Activated CD4-positive, alpha-beta T cell treated with anti-CD3 and anti-CD28 coated beads for 36 hours (primary cell): Measurements from ENCODE around the gene MACF1. TPM values are rescaled to one million over a fixed set of nuclear protein-coding genes. Genes with fewer than 3 reads are reported as not detected.
"Not testable (repeated sequence)": the region's sequence is repeated elsewhere in the genome, so short reads cannot be mapped to it uniquely, and the experiment has no call there.

Experiments used
- ATAC-seq: fragments of 200-7000 bp; cut with Tn5 transposase; one replicate; pipeline ENCODE4 v1.10.0; 2021; ENCODE audit warnings: mild to moderate bottlenecking, moderate library complexity
- CTCF ChIA-PET: fragments of 350-600 bp; sonication (Branson Sonifier 250); formaldehyde crosslinking; loops from one replicate; lab custom pipeline; 2021; ENCODE audit warnings: antibody characterized with exemption; lab: Charles Lee
- POLR2A ChIA-PET: fragments of 350-600 bp; sonication (Branson Sonifier 250); formaldehyde crosslinking; loops from one replicate; lab custom pipeline; 2021; ENCODE audit warnings: antibody characterized with exemption, inconsistent platforms; lab: Charles Lee
- DNase-seq: peaks from one replicate; pipeline ENCODE4 v3.0.0-alpha.2; 2020
- H3K27ac Mint-ChIP-seq: one replicate; pipeline ENCODE4 v1.8.0; 2021; ENCODE audit warnings: mixed read lengths
- H3K27me3 Mint-ChIP-seq: one replicate; pipeline ENCODE4 v1.8.0; 2021; ENCODE audit warnings: mixed read lengths
- H3K36me3 Mint-ChIP-seq: one replicate; pipeline ENCODE4 v1.8.0; 2021; ENCODE audit warnings: low read depth, mixed read lengths
- H3K4me1 Mint-ChIP-seq: one replicate; pipeline ENCODE4 v1.8.0; 2021; ENCODE audit warnings: mixed read lengths
- H3K4me3 Mint-ChIP-seq: one replicate; pipeline ENCODE4 v1.8.0; 2021; ENCODE audit warnings: mild to moderate bottlenecking, moderate library complexity, mixed read lengths
- H3K9me3 Mint-ChIP-seq: one replicate; pipeline ENCODE4 v1.8.0; 2021; ENCODE audit warnings: low read depth, mixed read lengths
- intact Hi-C, 2 experiments: fragments of 100-400 bp; cut with DNase I in 1 of 2; cut with micrococcal nuclease in 1 of 2; formaldehyde crosslinking; loops; one replicate each; pipeline versions ENCODE4 v1.14.2 to v1.15.1; 2022 to 2024; cut with DNase I, micrococcal nuclease
- total RNA-seq, 2 experiments: library from RNA; stranded (reverse); gene quantifications; one replicate each; pipeline ENCODE4 v1.2.3, GENCODE V29; 2021

MACF1 gene
- total RNA-seq, 2 experiments from 2014 or later = 192 to 195 TPM

GRCh38 chr1:39458991-39459390 is 254.5 kb downstream of the MACF1 start:
- DNase-seq (no peak), ATAC-seq (no peak)
- POLR2A ChIA-PET = no interaction called here
- Mint-ChIP-seq H3K4me1 (no peaks in the 10 kb centered on the region), H3K4me3 (no peak overlapping the region), H3K27me3 (no peaks in the 10 kb centered on the region), H3K27ac (no peak overlapping the region), H3K36me3 (peaks cover 73% of the 10 kb centered on the region), H3K9me3 (no peaks in the 10 kb centered on the region)
- intact Hi-C loops = no loop called here
- CTCF ChIA-PET = interaction anchor here (0.6 to 0.7 kb wide), 2 partner anchors 11 to 201 kb away, joined by 3 read pairs; no protein-coding TSS in a partner anchor

- intact Hi-C loops = no loop called here
- peaks cover 4% of the 10 kb centered on the region for H3K4me1 Mint-ChIP-seq
- POLR2A ChIA-PET = no interaction called here
- H3K27me3 Mint-ChIP-seq = no peaks in the 10 kb centered on the region
- ATAC-seq (no peak), DNase-seq (no peak)
- no peaks in the 10 kb centered on the region for H3K9me3 Mint-ChIP-seq
- H3K4me3 Mint-ChIP-seq = no peak overlapping the region
- CTCF ChIA-PET = no interaction called here
- no peak overlapping the region for H3K27ac Mint-ChIP-seq
- H3K36me3 Mint-ChIP-seq = peaks cover 58% of the 10 kb centered on the region
Observed at GRCh38 chr1:39462074-39462473, 257.6 kb downstream of the MACF1 start.

GRCh38 chr1:39466413-39467107 is 262.1 kb downstream of the MACF1 start:
- Mint-ChIP-seq H3K27me3 (no peaks in the 10 kb centered on the region), H3K4me1 (peaks cover 4% of the 10 kb centered on the region), H3K36me3 (peaks cover 30% of the 10 kb centered on the region), H3K9me3 (no peaks in the 10 kb centered on the region), H3K27ac (no peak overlapping the region), H3K4me3 (no peak overlapping the region)
- ATAC-seq = no peak
- ChIA-PET CTCF (no interaction called here), POLR2A (no interaction called here)
- intact Hi-C loops = no loop called here
- DNase-seq = no peak

GRCh38 chr1:39467108-39467720 is 262.7 kb downstream of the MACF1 start:
- intact Hi-C loops, H3K4me1 Mint-ChIP-seq, POLR2A ChIA-PET, H3K27ac Mint-ChIP-seq, H3K4me3 Mint-ChIP-seq, DNase-seq, H3K27me3 Mint-ChIP-seq, ATAC-seq, H3K9me3 Mint-ChIP-seq: not testable (repeated sequence)
- CTCF ChIA-PET = interaction anchor here (0.5 to 0.6 kb wide), 2 partner anchors 13 to 1743 kb away, joined by 3 read pairs; no protein-coding TSS in a partner anchor
- H3K36me3 Mint-ChIP-seq = peaks cover 24% of the 10 kb centered on the region

GRCh38 chr1:39469150-39469549 is 264.7 kb downstream of the MACF1 start:
- Mint-ChIP-seq H3K9me3 (no peaks in the 10 kb centered on the region), H3K27me3 (no peaks in the 10 kb centered on the region), H3K27ac (no peak overlapping the region), H3K4me3 (no peak overlapping the region), H3K4me1 (peaks cover 4% of the 10 kb centered on the region), H3K36me3 (peaks cover 25% of the 10 kb centered on the region)
- intact Hi-C loops = no loop called here
- DNase-seq (no peak), ATAC-seq (no peak)
- CTCF ChIA-PET = interaction anchor here (1.0 kb wide), 1 partner anchor 12 kb away, joined by 4 read pairs; no protein-coding TSS in a partner anchor
- POLR2A ChIA-PET = no interaction called here

GRCh38 chr1:39470040-39470439 is 265.5 kb downstream of the MACF1 start:
- intact Hi-C loops = loop anchor here in 1 of 2 experiments (5.0 kb wide), 1 partner anchor 67 kb away; no protein-coding TSS in a partner anchor
- ATAC-seq = no peak
- H3K4me1 Mint-ChIP-seq = peaks cover 4% of the 10 kb centered on the region
- H3K36me3 Mint-ChIP-seq = peaks cover 22% of the 10 kb centered on the region
- no peak overlapping the region for H3K27ac Mint-ChIP-seq
- H3K27me3 Mint-ChIP-seq = no peaks in the 10 kb centered on the region
- no peak overlapping the region for H3K4me3 Mint-ChIP-seq
- no peak for DNase-seq
- H3K9me3 Mint-ChIP-seq = no peaks in the 10 kb centered on the region
- POLR2A ChIA-PET = no interaction called here
- CTCF ChIA-PET = interaction anchor here (0.7 to 1.6 kb wide), 4 partner anchors 11 to 102 kb away, joined by 3 to 4 read pairs (median 4); no protein-coding TSS in a partner anchor

- no peaks in the 10 kb centered on the region for H3K9me3 Mint-ChIP-seq
- no peaks in the 10 kb centered on the region for H3K4me1 Mint-ChIP-seq
- ChIA-PET POLR2A (no interaction called here), CTCF (interaction anchor here (0.7 to 1.0 kb wide), 4 partner anchors 27 to 185 kb away, joined by 3 read pairs; no protein-coding TSS in a partner anchor)
- no peaks in the 10 kb centered on the region for H3K27me3 Mint-ChIP-seq
- DNase-seq (no peak), ATAC-seq (no peak)
- H3K4me3 Mint-ChIP-seq = no peak overlapping the region
- no peak overlapping the region for H3K27ac Mint-ChIP-seq
- intact Hi-C loops = loop anchor here in 1 of 2 experiments (5.0 kb wide), 1 partner anchor 64 kb away; no protein-coding TSS in a partner anchor
- H3K36me3 Mint-ChIP-seq = peaks cover 21% of the 10 kb centered on the region
Observed at GRCh38 chr1:39472826-39473225, 268.3 kb downstream of the MACF1 start.

- intact Hi-C loops = loop anchor here in 1 of 2 experiments (5.0 kb wide), 1 partner anchor 64 kb away; no protein-coding TSS in a partner anchor
- H3K4me1 Mint-ChIP-seq = no peaks in the 10 kb centered on the region
- POLR2A ChIA-PET = no interaction called here
- no peak for ATAC-seq
- no peak overlapping the region for H3K4me3 Mint-ChIP-seq
- no peaks in the 10 kb centered on the region for H3K27me3 Mint-ChIP-seq
- H3K9me3 Mint-ChIP-seq = no peaks in the 10 kb centered on the region
- H3K27ac Mint-ChIP-seq = peak overlapping the region; percentile 23
- CTCF ChIA-PET = interaction anchor here (0.8 kb wide), 1 partner anchor 184 kb away, joined by 3 read pairs; no protein-coding TSS in a partner anchor
- no peak for DNase-seq
- H3K36me3 Mint-ChIP-seq = peaks cover 21% of the 10 kb centered on the region
Observed at GRCh38 chr1:39473324-39473723, 268.8 kb downstream of the MACF1 start.

- no peak for DNase-seq
- Mint-ChIP-seq H3K27me3 (no peaks in the 10 kb centered on the region), H3K4me3 (no peak overlapping the region), H3K9me3 (no peaks in the 10 kb centered on the region), H3K36me3 (peaks cover 24% of the 10 kb centered on the region), H3K4me1 (no peaks in the 10 kb centered on the region), H3K27ac (no peak overlapping the region)
- intact Hi-C loops = loop anchor here in 1 of 2 experiments (5.0 kb wide), 1 partner anchor 62 kb away; no protein-coding TSS in a partner anchor
- no peak for ATAC-seq
- POLR2A ChIA-PET = no interaction called here
- CTCF ChIA-PET = interaction anchor here (0.8 kb wide), 2 partner anchors 9 to 264 kb away, joined by 3 read pairs; partner anchors contain the start of gene PPIE
Observed at GRCh38 chr1:39474810-39475209, 270.3 kb downstream of the MACF1 start.

- H3K9me3 Mint-ChIP-seq, H3K4me3 Mint-ChIP-seq, H3K27ac Mint-ChIP-seq, H3K4me1 Mint-ChIP-seq, intact Hi-C loops, POLR2A ChIA-PET, H3K27me3 Mint-ChIP-seq, ATAC-seq, DNase-seq: not testable (repeated sequence)
- peaks cover 25% of the 10 kb centered on the region for H3K36me3 Mint-ChIP-seq
- CTCF ChIA-PET = interaction anchor here (0.8 kb wide), 1 partner anchor 8 kb away, joined by 3 read pairs; no protein-coding TSS in a partner anchor
Observed at GRCh38 chr1:39475551-39475950, 271.1 kb downstream of the MACF1 start.

GRCh38 chr1:39478126-39478915 is 273.8 kb downstream of the MACF1 start:
- ChIA-PET POLR2A (no interaction called here), CTCF (interaction anchor here (0.9 kb wide), 1 partner anchor 55 kb away, joined by 3 read pairs; no protein-coding TSS in a partner anchor)
- H3K36me3 Mint-ChIP-seq = peaks cover 34% of the 10 kb centered on the region
- ATAC-seq (no peak), DNase-seq (no peak)
- H3K27ac Mint-ChIP-seq = no peak overlapping the region
- no peak overlapping the region for H3K4me3 Mint-ChIP-seq
- no peaks in the 10 kb centered on the region for H3K27me3 Mint-ChIP-seq
- H3K9me3 Mint-ChIP-seq = no peaks in the 10 kb centered on the region
- intact Hi-C loops = no loop called here
- no peaks in the 10 kb centered on the region for H3K4me1 Mint-ChIP-seq
